ENCODE results near the gene DUSP22. TPM values are rescaled to one million over a fixed set of nuclear protein-coding genes. Genes with fewer than 3 reads are reported as not detected.
A peak's percentile ranks its signal among the peaks of the same experiment; 100 is the strongest.
"Not testable (repeated sequence)": the region's sequence is repeated elsewhere in the genome, so short reads cannot be mapped to it uniquely, and the experiment has no call there.

DUSP22 gene, protein sequence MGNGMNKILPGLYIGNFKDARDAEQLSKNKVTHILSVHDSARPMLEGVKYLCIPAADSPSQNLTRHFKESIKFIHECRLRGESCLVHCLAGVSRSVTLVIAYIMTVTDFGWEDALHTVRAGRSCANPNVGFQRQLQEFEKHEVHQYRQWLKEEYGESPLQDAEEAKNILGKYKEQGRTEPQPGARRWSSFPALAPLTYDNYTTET
- 10 to 100 TPM; 27.5 to 80.6 (median 29.1) TPM for total RNA-seq
- long read RNA-seq, donor 1, transcript DUSP22-202 (7 exons, 3,098 nt), result major isoform, 57 of 118 reads
- long read RNA-seq, donor 1, transcript DUSP22-208 (6 exons, 1,166 nt), result minor isoform, 34 of 118 reads
- long read RNA-seq, donor 1, transcript DUSP22-201 (8 exons, 1,485 nt), result minor isoform, 12 of 118 reads
- long read RNA-seq, donor 1, partial matches to known transcripts, result 3 of 118 reads
- long read RNA-seq, donor 1, other reads (novel, unspliced or antisense), result 7 of 118 reads
- long read RNA-seq, donor 2, partial matches to known transcripts, result 1 of 11 reads
- long read RNA-seq, donor 2, other reads (novel, unspliced or antisense), result 3 of 11 reads

DNA sequence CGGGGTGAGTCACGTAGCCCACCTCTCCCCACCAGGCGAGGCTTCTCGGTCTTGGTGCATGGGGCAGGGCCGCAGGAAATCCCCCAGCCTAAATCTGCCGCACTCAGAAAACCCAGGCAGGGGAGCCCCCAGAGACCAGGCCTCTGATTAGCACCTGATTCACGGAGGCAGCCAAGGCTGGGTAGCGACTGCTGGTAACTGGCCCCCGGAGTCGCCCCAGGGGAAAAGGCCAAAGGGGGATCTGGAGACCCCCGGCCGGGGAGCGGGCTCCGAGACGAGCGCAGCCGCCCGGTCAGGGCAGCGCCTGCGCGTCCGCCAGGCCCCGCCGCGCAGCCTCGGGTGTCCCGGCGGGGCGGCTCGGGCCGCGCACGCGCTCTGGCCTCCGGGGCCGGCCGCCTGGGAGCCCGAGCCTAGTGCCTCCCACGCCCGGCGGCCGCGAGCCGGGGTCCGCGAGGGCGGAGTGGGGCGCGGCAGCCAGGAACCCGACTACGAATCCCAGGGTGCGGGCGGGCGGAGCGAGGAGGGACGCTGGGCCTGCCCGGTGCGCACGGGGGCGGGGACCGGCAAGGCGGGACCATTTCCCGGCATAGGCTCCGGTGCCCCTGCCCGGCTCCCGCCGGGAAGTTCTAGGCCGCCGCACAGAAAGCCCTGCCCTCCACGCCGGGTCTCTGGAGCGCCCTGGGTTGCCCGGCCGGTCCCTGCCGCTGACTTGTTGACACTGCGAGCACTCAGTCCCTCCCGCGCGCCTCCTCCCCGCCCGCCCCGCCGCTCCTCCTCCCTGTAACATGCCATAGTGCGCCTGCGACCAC is at the start of gene DUSP22:
TSS of gene DUSP22 (plus strand) at position 791 of the 809 bp plus-strand sequence. CDS start 53 bp downstream, outside the sequence.
- DNase-seq (peak; percentile 88 to 95 (median 94)), ATAC-seq (peak; percentile 86)
- H3K4me3 ChIP-seq, result peak within 1 kb of the TSS; percentile 37
- intact Hi-C loops (cut with DNase I, micrococcal nuclease), result no loop called here
- H3K9me3 ChIP-seq, result no peaks in the 10 kb centered on the region
- H3K4me1 ChIP-seq (ENCODE audit: low read depth), result peaks cover 7% of the 10 kb centered on the region
- TF ChIP-seq, protein P1, sequence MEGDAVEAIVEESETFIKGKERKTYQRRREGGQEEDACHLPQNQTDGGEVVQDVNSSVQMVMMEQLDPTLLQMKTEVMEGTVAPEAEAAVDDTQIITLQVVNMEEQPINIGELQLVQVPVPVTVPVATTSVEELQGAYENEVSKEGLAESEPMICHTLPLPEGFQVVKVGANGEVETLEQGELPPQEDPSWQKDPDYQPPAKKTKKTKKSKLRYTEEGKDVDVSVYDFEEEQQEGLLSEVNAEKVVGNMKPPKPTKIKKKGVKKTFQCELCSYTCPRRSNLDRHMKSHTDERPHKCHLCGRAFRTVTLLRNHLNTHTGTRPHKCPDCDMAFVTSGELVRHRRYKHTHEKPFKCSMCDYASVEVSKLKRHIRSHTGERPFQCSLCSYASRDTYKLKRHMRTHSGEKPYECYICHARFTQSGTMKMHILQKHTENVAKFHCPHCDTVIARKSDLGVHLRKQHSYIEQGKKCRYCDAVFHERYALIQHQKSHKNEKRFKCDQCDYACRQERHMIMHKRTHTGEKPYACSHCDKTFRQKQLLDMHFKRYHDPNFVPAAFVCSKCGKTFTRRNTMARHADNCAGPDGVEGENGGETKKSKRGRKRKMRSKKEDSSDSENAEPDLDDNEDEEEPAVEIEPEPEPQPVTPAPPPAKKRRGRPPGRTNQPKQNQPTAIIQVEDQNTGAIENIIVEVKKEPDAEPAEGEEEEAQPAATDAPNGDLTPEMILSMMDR (IDR thresholded peaks at IDR 0.05), result no peak
- no peaks in the 10 kb centered on the region for H3K36me3 ChIP-seq (ENCODE audit: low read depth)

DNA sequence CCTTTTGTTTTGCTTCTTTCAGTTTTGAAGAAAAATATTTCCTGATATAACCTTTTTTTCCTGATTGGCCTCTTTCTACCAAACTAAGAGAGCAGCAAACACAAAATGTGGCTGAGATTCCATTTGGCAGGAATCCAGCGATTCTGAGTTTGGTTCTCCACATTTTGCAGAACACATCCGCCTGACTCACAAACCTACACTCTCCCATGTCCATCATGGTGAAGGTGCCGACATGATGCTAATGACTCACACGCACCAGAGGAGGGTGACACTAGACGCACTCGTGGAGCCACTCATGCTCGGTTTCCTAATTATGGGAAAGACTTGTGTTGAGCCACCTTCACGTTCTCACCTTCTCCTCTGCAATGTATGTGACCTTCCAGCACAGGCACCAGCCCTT is 45.9 kb upstream of the DUSP22 start:
- Histone ChIP-seq H3K4me3 (no peak overlapping the region), H3K36me3 (ENCODE audit: low read depth) (no peaks in the 10 kb centered on the region), H3K4me1 (ENCODE audit: low read depth) (no peaks in the 10 kb centered on the region), H3K9me3 (no peaks in the 10 kb centered on the region)
- intact Hi-C loops (cut with DNase I, micrococcal nuclease), result no loop called here
- ATAC-seq (no peak), DNase-seq (no peak)
- TF ChIP-seq, protein P1 (IDR thresholded peaks at IDR 0.05), result no peak

DNA sequence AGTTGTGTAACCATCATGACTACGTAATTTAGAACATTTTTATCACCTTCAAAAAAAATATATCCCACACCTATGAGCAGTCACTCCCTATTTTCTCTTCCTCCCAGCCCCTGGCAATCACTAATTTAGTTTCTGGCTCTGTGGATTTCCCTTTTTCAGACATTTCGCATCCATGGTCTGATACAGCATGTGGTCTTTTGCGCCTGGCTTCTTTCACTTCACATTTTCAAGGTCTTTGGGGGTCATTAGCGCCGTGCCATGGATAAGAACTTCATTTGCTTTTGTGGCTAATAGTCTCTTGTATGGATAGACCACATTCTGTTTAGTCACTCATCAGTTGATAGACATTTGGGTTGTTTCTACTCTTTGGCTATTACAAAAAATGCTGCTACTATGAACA is 44.9 kb upstream of the DUSP22 start:
- DNase-seq (no peak), ATAC-seq (no peak)
- H3K4me1 ChIP-seq (ENCODE audit: low read depth), result no peaks in the 10 kb centered on the region
- no peaks in the 10 kb centered on the region for H3K9me3 ChIP-seq
- TF ChIP-seq, protein P1 (IDR thresholded peaks at IDR 0.05), result no peak
- no peaks in the 10 kb centered on the region for H3K36me3 ChIP-seq (ENCODE audit: low read depth)
- H3K4me3 ChIP-seq, result no peak overlapping the region
- intact Hi-C loops (cut with DNase I, micrococcal nuclease), result no loop called here

DNA sequence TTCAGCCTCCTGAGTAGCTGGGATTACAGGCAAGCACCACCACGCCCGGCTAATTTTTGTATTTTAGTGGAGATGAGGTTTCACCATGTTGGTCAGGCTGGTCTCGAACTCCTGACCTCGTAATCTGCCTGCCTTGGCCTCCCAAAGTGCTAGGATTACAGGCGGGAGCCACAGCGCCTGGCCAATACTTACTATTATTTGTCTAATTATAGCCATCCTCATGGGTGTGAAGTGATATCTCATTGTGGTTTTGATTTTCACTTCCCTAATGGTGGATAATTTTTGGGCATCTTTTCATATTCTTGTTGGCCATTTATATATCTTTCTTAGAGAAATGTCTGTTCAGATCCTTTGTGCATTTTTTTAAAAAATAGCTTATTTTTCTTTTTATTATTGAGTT is 44.2 kb upstream of the DUSP22 start:
- ATAC-seq; DNase-seq; H3K9me3 ChIP-seq; H3K4me1 ChIP-seq (ENCODE audit: low read depth); H3K36me3 ChIP-seq (ENCODE audit: low read depth); H3K4me3 ChIP-seq; intact Hi-C loops (cut with DNase I, micrococcal nuclease): not testable (repeated sequence)

DNA sequence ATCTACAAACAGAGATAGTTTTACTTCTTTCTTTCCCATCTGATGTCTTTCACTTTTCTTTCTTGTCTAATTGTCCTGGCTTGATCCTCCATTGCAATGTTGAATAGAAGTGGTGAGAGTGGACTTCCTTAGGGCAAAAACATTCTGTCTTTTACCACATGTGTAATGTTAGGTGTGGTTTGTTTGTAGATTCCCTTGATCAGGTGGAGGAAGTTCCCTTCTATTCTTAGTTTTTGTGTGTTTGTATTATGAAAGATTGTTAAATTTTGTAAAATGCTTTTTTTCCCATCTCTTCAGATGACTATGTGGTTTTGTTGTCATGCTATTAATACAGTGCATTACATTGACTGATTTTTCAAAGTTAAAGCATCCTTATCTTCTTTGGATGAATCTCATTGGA is 41.6 kb upstream of the DUSP22 start:
- Histone ChIP-seq H3K4me3 (no peak overlapping the region), H3K9me3 (no peaks in the 10 kb centered on the region), H3K4me1 (ENCODE audit: low read depth) (no peaks in the 10 kb centered on the region), H3K36me3 (ENCODE audit: low read depth) (no peaks in the 10 kb centered on the region)
- TF ChIP-seq, protein P1 (IDR thresholded peaks at IDR 0.05), result no peak
- ATAC-seq (no peak), DNase-seq (no peak)
- intact Hi-C loops (cut with DNase I, micrococcal nuclease), result no loop called here

DNA sequence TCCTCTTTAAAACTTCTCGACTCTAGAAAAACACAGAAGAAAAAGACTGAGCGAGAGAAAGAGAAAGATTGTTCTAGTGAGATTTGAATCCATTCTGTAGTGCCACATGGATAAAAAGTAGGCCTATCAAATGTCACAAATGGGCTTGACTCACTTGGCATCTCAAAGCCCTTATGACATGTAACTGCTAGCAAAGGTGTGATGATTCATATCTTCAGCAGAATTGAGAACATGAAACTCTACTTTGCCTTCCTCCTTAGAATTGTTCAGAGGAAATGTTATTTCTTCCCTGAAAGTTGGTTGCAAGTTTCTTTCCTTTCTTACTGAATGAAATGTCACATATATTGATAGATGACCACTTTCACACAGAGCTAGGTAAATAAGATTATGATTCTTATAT is 40.4 kb upstream of the DUSP22 start:
- no peak for DNase-seq
- TF ChIP-seq, protein P1 (IDR thresholded peaks at IDR 0.05), result no peak
- H3K36me3 ChIP-seq (ENCODE audit: low read depth), result no peaks in the 10 kb centered on the region

More for the DNA sequence above, 40.4 kb upstream of the DUSP22 start:
- Histone ChIP-seq H3K9me3 (no peaks in the 10 kb centered on the region), H3K4me3 (no peak overlapping the region), H3K4me1 (ENCODE audit: low read depth) (no peaks in the 10 kb centered on the region)
- ATAC-seq, result no peak
- intact Hi-C loops (cut with DNase I, micrococcal nuclease), result no loop called here

Measured in mucosa of descending colon (tissue), 3 donors.